PFSK-1 (cell line): ENCODE measurements around the gene OR6S1.

Experiments
- FOXP2 ChIP-seq: optimal IDR thresholded peaks from 2 replicates; pipeline ENCODE3; 2011; ENCODE audit warnings: borderline replicate concordance, control low read depth, inconsistent platforms; ENCODE audit not compliant: insufficient read depth; ENCODE audit errors: extremely low read length, extremely low read depth
- POLR2AphosphoS5 ChIP-seq: IDR thresholded peaks from 2 replicates; pipeline ENCODE4 v1.6.1; 2012; ENCODE audit warnings: low read depth, mild to moderate bottlenecking, control low read depth, low read length, moderate library complexity
- SIN3A ChIP-seq: IDR thresholded peaks from 2 replicates; pipeline ENCODE4 v1.6.1; 2012; ENCODE audit warnings: mild to moderate bottlenecking, low read length, moderate library complexity, borderline replicate concordance; ENCODE audit not compliant: insufficient read depth
- TAF1 ChIP-seq: IDR thresholded peaks from 2 replicates; pipeline ENCODE4 v1.6.1; 2012; ENCODE audit warnings: low read length, control low read depth, borderline replicate concordance; ENCODE audit not compliant: insufficient read depth
- TF ChIP-seq, protein P1 (sequence below), 2 experiments: IDR thresholded peaks; 2 replicates each; pipeline versions ENCODE4 v1.6.1 to v1.8.0; 2011 to 2012; ENCODE audit warnings: low read depth in 2 of 2, low read length in 2 of 2, control low read depth in 1 of 2, inconsistent platforms in 1 of 2, mild to moderate bottlenecking in 1 of 2, moderate library complexity in 1 of 2; ENCODE audit not compliant: insufficient read depth in 1 of 2

OR6S1 gene

DNA sequence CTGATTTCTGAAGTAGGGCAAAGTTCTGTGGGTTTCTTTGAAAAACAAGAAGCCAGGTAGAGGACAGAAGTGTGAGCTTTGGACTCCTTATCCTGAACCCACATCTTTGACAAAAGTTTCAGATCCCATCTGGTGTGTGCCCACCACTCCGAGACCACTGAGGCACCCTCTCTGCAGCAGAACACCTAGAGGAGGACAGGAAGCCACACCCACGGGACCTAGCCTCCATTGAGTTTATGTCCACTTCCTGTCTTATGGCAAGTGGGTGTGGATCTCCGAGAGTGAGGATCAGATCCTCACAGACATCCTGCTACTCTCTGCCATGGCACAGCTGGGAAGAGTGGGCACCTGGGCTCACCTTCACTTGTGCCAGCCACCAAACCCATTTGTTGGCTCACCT is 16.8 kb upstream of the OR6S1 start:
- TF ChIP-seq FOXP2 (no peak), SIN3A (no peak), POLR2AphosphoS5 (no peak), TAF1 (no peak)
- TF ChIP-seq, protein P1, sequence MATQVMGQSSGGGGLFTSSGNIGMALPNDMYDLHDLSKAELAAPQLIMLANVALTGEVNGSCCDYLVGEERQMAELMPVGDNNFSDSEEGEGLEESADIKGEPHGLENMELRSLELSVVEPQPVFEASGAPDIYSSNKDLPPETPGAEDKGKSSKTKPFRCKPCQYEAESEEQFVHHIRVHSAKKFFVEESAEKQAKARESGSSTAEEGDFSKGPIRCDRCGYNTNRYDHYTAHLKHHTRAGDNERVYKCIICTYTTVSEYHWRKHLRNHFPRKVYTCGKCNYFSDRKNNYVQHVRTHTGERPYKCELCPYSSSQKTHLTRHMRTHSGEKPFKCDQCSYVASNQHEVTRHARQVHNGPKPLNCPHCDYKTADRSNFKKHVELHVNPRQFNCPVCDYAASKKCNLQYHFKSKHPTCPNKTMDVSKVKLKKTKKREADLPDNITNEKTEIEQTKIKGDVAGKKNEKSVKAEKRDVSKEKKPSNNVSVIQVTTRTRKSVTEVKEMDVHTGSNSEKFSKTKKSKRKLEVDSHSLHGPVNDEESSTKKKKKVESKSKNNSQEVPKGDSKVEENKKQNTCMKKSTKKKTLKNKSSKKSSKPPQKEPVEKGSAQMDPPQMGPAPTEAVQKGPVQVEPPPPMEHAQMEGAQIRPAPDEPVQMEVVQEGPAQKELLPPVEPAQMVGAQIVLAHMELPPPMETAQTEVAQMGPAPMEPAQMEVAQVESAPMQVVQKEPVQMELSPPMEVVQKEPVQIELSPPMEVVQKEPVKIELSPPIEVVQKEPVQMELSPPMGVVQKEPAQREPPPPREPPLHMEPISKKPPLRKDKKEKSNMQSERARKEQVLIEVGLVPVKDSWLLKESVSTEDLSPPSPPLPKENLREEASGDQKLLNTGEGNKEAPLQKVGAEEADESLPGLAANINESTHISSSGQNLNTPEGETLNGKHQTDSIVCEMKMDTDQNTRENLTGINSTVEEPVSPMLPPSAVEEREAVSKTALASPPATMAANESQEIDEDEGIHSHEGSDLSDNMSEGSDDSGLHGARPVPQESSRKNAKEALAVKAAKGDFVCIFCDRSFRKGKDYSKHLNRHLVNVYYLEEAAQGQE (IDR thresholded peaks at IDR 0.05; ENCODE audit: insufficient read depth in 1 of 2, low read depth in 2 of 2, low read length in 2 of 2), result no peak

DNA sequence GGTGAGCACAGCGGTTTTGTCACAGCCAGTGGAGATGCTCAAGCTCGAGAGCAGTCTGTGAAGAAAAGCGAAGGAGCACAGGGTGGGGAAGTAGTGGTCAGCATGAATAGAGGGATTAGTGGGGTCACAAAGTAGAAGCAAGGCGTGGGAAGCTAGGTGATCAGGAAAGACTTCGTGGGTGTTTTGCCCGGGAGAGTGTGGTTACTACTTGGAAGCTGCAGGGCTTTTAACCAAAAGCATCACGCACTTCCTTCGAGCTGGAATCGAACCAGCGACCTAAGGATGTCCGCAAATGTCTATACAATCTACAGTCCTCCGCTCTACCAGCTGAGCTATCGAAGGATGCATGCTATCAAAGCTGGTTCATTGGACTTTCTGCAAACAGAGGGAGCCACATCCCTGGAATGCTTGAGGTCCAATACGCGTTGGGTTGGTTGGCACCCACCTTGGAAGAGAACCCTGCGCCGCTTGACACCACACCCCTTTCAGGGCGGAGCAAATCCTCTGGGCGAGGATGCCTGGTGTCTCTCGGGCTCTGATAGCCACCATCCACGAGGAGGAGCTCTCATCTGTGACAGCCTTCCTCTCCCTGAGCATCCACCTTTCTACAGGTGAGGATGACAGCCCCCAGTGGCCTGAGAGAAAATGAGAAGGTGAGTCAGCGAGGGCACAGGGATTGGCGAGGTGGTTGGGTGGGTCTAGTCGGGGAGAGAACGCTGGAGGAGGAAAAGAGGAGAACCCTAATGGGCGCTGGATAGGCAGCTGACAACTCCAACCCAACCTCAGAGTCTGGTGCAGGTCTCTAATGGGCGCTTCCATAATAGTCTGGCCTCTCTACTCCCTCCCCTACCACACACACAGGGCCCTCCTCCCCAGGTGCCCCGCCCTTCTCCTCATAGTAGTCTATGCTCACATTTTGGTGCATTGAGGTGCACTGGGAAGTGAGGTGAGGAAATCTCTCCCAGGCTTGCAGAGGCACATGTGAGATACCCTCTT is 16.0 kb upstream of the OR6S1 start:
- TF ChIP-seq TAF1, result no peak
- TF ChIP-seq FOXP2, result no peak
- TF ChIP-seq SIN3A, result no peak
- TF ChIP-seq, protein P1 (IDR thresholded peaks at IDR 0.05; ENCODE audit: insufficient read depth in 1 of 2, low read depth in 2 of 2, low read length in 2 of 2), result no peak
- TF ChIP-seq POLR2AphosphoS5, result no peak

DNA sequence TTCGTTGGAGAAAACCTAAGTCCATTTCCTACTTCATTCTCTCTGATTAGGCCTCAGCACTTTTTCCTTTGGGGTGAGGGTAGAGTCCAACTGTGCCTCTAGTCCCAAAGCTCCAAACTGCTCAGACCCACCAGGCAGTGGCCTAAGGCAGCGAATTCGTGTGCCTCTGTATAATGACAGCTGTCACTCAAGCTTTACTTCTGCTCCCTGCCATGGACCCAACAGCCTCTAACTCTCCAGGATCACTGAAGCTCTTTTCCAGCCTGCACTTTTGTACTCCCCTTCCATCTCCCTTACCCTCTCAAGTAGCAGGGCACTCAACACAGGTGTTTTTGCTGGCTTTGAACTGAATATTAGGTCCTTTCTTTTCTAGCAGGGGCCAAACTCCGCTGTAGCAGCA is 14.8 kb upstream of the OR6S1 start:
- TF ChIP-seq, protein P1 (IDR thresholded peaks at IDR 0.05; ENCODE audit: insufficient read depth in 1 of 2, low read depth in 2 of 2, low read length in 2 of 2), result no peak
- TF ChIP-seq SIN3A (no peak), FOXP2 (no peak), POLR2AphosphoS5 (no peak), TAF1 (no peak)

DNA sequence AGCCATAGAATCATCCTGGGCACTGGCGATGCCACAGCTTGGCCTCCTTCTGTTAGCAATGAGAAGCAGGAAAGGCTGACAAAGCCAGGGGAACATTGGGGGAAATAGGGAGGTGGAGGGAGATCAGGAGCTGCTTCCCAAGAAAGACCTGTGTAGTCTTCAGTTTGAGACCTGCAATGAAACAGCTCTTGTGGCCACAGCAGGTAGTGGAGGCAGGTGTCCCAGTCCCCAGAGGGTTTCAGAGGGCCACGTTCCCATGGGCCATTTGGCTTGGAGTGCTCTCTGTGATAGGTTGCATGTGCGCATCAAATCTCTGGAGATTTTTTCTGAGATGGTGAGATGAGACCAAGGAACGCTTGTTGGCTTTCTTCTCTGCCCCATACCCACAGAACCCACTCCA is 14.4 kb upstream of the OR6S1 start:
- TF ChIP-seq TAF1, result no peak
- TF ChIP-seq, protein P1 (IDR thresholded peaks at IDR 0.05; ENCODE audit: insufficient read depth in 1 of 2, low read depth in 2 of 2, low read length in 2 of 2), result no peak
- no peak for TF ChIP-seq FOXP2
- TF ChIP-seq POLR2AphosphoS5, result no peak
- TF ChIP-seq SIN3A, result no peak
